Fibroblast of the conjunctiva (primary cell): ENCODE measurements around the gene ISOC2.
"Not testable (repeated sequence)": the region's sequence is repeated elsewhere in the genome, so short reads cannot be mapped to it uniquely, and the experiment has no call there.

Experiments
- DNase-seq: peaks from one replicate; pipeline ENCODE4 v3.0.0-alpha.2; 2010; ENCODE audit warnings: low read depth

The ISOC2 gene

GRCh38 chr19:55461259-55461973, at the start of gene ISOC2:
Gene ISOC2 (minus strand): TSS chr19:55461642. CDS start chr19:55456486, 5,156 bp downstream.
- peak; percentile 100 for DNase-seq

DNA sequence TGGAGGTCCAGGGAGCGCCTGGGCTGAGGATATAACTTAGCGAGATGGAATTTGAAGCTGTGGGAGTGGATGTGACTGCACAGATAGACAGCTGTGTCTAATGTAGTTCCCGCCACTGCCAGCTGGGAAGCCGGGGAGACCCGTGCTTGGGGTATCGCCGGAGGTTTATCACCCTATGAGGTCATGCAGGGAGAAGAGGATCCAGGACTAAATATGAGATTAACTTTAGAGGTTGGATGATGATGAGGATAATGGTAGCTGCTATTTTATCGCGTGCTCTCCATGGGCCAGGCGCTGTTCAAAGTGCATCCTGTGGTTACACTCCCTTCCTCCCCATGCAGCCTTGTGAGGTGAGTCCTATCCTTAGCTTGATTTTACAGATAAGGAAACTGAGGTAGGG, 46.7 kb upstream of the ISOC2 start:
- no peak for DNase-seq

DNA sequence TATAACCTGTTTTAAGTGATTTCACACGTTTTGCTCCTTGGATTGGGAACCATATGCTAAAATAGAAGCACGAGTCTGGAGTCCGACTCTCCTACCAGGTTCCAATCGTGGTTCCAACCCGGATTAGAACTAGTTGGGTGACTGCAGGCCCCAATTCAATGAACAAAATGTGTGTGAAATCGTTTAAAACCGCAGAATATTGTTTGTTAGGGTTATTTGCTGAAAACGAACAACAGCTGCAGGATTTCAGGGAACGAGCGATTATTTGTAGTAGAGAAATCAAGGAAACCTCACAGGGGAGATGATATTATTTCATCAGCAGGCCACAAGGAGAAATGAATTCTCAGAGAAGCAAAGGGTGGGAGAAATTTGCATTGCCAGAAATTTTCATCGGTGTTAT, 43.5 kb upstream of the ISOC2 start:
- DNase-seq, result no peak

DNA sequence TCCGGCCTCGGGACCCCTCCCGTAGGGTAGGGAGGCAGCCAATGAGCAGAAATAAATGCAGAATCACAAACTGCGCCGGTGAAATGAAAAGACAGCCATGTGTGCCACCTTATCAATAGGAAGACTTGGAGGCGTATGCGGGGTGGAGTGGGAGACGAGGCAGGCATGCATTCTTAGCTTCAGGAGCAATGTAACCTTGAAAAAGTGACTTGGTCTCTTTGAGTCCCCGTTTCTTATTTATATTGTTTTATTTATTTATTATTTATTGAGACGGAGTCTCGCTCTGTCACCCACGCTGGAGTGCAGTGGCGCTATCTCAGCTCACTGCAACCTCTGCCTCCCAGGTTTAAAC, 42.8 kb upstream of the ISOC2 start:
- no peak for DNase-seq

DNA sequence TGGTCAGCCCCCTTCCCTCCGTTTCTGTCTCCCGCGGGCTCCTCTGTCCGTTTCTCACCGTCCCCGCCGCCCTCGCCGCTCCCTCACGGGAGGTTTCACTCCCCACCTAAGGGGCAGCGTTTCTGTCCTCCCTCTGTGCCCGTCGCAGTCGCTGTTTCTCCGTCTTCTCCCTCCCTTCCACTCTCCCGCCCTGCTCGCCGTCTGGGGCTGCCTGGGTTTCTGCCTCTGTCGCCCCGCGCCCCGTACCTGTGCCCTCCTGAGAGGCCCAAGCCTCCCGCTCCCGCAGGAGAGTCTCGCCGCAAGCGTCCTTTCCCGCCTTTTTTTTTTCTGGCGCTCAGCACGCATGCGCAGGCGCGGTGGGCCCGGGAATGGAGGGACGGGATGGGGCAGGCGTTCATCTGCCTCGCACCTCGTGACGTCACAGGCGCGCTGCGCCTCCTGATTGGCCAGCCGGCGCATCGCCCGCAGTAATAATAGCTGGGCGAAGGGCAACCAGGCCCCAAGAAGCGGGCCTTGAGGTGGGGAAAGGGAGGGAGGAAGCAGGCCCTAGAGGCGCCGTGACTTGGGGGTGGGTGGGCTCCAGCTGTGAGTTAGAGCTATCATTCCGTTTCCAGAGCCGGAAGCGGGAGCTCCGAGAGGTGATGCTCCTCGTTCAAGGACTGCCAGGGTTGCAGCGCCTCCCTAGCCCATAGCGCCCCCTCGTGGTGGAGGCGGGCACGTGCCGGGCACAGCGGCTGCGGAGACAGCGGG, 42.2 kb upstream of the ISOC2 start:
- peak; percentile 76 for DNase-seq

GRCh38 chr19:55503157-55503501, 41.7 kb upstream of the ISOC2 start:
- DNase-seq, result no peak

DNA sequence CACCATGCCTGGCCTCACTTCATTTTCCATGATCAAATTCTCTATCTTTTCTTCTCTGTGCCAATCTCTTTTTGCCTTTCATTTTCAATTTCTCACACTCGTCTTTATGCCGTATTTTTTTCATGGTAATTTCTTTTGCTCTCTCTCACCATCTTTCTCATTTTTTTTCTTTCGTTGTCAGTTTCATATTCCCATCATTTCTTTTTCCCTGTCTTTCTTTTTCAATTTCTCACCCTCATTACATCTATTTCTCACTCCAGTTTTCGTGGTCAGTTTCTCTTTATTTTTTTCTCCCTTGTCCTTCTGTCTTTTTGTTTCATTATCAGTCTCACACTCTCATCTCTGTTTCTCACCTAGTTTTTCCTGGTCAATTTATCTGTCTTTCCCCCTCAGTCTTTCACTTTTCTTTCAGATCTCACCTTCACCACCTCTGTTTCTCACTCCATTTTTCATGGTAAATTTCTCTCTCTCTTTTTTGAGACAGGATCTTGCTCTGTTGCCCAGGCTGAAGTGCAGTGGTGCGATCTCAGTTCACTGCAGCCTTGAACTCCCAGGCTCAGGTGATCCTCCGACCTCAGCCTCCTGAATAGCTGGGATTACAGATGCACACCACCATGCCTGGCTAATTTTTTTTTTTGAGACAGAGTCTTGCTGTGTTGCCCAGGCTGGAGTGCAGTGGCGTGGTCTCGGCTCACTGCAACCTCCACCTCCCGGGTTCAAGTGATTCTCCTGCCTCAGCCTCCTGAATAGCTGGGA, 40.9 kb upstream of the ISOC2 start:
- no peak for DNase-seq

DNA sequence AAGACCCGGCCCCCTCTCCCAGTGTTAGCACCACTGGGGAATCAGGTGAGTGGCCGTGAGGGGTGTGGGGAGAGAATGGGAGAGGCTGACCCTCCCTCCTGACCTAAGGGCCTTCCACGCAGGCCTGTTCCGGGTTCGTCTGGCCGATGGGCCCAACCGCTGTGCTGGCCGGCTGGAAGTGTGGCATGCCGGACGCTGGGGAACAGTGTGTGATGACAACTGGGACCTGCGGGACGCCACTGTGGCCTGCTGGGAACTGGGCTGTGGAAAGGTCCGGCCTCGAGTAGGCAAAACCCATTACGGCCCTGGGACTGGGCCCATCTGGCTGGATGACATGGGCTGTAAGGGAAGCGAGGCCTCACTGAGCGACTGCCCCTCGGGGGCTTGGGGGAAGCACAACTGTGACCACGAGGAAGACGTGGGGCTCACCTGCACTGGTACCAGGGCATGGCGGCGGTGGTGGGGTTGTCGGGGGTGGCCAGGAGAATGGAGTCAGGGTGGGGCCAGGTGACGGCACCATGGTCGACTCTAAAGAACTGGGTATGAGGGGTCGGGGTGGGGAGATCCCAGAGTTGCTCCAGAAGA, 39.0 kb upstream of the ISOC2 start:
- no peak for DNase-seq

- no peak for DNase-seq
Observed at GRCh38 chr19:55498246-55498840, 36.9 kb upstream of the ISOC2 start.

GRCh38 chr19:55497763-55498162, 36.3 kb upstream of the ISOC2 start:
- no peak for DNase-seq

DNA sequence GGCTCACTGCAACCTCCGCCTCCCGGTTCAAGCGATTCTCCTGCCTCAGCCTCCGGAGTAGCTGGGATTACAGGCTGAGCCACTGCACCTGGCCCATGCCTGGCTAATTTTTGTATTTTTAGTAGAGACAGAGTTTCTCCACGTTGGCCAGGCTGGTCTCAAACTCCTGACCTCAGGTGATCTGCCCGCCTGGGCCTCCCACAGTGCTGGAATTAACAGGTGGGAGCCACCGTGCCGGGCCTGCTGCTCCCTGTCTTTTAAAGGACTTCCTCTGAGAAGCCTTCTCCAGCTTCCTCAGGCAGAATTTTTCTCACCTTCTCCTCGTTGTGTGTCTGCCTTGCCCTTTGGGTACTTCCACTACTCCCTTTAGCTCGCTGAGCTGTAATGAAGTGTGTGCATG, 35.4 kb upstream of the ISOC2 start:
- DNase-seq, result not testable (repeated sequence)

GRCh38 chr19:55495646-55496349, 34.4 kb upstream of the ISOC2 start:
- no peak for DNase-seq

DNA sequence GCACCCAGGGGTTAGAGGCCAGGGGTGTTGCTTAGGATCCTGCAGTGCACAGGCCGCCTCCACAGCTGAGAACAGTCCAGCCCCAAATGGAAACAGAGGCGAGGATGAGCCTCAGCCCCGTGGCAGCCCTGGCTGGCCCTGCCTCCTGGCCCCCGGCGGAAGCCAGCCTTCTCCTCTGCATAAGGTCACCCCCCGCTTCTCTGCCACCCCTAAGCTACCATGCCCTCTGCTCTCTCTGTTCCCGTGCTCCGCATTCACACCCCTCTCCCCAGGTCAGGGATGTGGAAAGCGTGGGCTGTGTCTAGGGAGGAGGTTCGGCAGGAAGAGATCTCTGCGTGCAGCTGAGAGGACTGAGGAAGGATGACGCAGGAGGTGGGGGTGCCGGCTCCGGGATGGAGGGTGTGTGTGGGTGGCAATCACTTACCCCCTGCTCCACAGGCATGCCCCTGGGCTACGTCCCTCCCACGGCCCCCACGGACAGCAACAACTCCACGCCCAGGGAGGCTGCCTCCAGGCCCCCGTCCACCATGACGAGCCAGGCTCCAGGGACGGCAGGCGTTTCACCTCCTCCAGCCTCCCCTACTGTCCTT, 32.8 kb upstream of the ISOC2 start:
- DNase-seq, result no peak

DNA sequence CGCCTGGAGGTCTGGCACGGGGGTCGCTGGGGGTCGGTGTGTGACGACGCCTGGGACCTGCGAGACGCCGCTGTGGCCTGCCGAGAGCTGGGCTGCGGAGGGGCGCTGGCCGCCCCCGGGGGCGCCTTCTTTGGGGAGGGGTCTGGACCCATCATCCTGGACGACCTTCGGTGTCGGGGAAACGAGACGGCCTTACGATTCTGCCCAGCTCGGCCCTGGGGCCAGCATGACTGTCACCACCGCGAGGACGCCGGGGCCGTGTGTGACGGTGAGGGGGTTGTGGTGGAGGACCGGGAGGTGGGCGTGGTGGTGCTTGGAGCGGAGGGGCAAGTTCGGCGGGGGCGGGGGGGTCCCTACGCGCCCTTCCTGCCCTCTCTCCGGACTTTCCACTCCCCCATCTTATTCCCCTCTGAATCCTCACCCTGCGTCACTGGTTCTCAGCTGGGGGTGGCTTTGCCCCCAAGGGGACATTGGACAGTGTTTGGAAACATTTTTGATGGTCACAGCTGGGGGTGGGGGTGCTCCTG, 32.3 kb upstream of the ISOC2 start:
- no peak for DNase-seq

DNA sequence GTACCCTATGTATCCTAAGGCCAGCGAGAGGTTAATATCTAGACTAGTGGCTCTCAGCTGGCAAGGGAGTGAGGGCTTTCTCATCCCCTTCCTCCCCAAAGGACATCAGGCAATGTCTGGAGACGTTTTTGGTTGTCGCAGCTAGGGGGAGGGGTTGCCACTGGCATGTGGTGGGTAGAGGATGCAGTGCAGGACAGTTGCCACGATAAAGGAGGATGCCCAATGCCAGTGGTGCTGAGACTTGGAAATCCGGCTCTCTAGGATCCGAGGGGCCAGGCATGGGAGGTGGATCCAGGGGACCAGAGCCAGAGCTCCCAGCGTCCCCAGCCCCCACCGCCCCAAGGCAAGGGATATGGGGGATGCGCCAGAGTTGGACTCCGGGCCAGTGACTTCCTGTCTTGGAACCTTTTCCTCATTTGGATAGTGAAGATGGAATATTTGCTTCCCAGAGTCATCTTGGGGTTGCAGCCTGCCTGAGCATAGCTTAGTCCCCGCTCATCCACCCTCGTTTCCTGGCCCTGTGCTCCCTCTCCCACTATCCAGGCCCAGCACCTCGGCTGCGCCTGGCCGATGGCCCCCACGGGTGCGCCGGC, 31.7 kb upstream of the ISOC2 start:
- no peak for DNase-seq

GRCh38 chr19:55492362-55492944, 31.0 kb upstream of the ISOC2 start:
- no peak for DNase-seq

DNA sequence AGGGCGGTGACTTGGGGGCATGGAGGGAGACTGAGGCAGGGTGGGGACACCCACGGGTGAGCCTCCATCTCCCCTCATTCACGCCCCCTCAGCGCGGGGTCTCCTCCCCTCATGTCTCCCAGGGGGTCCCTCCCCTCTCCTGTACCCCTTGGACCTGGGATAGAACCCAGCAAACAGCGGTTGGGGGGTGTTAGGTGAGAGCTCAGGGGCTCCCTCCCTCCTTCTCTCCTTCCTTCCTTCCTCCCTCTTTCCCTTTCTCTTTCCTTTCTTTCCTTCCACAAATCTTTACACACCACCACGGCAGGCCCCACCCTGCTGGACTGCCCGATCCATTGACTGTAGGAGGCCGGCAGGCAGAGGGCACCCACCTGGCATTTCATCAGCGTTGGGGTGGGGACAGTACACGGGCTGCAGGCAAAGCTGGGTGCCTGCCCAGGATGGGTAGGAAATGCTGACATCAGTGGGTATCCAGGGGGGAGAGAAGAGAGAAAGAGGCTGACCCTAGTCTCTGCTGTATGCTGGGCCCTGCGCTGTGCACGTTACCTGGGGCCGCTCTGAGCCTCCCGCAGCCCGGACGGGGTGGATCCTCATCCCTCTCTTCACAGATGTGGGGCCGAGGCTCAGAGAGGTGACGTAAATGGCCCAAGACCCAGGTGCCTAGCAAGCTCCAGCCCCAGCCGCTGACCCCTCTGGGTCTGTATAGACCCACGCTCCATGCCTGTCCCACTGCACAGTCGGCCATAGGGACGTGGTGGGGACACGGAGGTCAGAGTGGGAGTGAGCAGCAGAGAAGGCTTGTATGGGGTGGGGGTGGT, 30.3 kb upstream of the ISOC2 start:
- DNase-seq, result no peak

- DNase-seq, result no peak
Observed at GRCh38 chr19:55490478-55491432, 29.3 kb upstream of the ISOC2 start.
